Activated B cell treated with CpG ODN at 0.5 μM for 24 hours (primary cell): ENCODE results near the gene PRADC1. TPM values are rescaled to one million over a fixed set of nuclear protein-coding genes. Genes with fewer than 3 reads are reported as not detected.

Experiments
- ATAC-seq: fragments of 200-7000 bp; cut with Tn5 transposase; one replicate; pipeline ENCODE4 v1.10.0; 2021; ENCODE audit warnings: low read depth, mild to moderate bottlenecking, moderate library complexity
- CTCF ChIA-PET: fragments of 350-600 bp; sonication (Branson Sonifier 250); formaldehyde crosslinking; loops from one replicate; lab custom pipeline; 2021; ENCODE audit warnings: antibody characterized with exemption; lab: Charles Lee
- POLR2A ChIA-PET: fragments of 350-600 bp; sonication (Branson Sonifier 250); formaldehyde crosslinking; loops from one replicate; lab custom pipeline; 2021; ENCODE audit warnings: antibody characterized with exemption; lab: Charles Lee
- DNase-seq: peaks from one replicate; pipeline ENCODE4 v3.0.0; 2022
- H3K27ac Mint-ChIP-seq: one replicate; pipeline ENCODE4 v1.8.0; 2020; ENCODE audit warnings: mixed read lengths
- H3K27me3 Mint-ChIP-seq: one replicate; pipeline ENCODE4 v1.8.0; 2021; ENCODE audit warnings: mixed read lengths
- H3K36me3 Mint-ChIP-seq: one replicate; pipeline ENCODE4 v1.8.0; 2021; ENCODE audit warnings: low read depth, mixed read lengths
- H3K4me1 Mint-ChIP-seq: one replicate; pipeline ENCODE4 v1.8.0; 2021; ENCODE audit warnings: mixed read lengths
- H3K4me3 Mint-ChIP-seq: one replicate; pipeline ENCODE4 v1.8.0; 2020; ENCODE audit warnings: mild to moderate bottlenecking, mixed read lengths
- H3K9me3 Mint-ChIP-seq: one replicate; pipeline ENCODE4 v1.8.0; 2020; ENCODE audit warnings: mixed read lengths
- CTCF ChIP-seq: fragments of 200-600 bp; IDR thresholded peaks from one replicate; pipeline ENCODE4 v1.8.0; 2022; ENCODE audit warnings: antibody characterized with exemption, mild to moderate bottlenecking
- intact Hi-C: fragments of 100-400 bp; cut with micrococcal nuclease; formaldehyde crosslinking; loops from one replicate; pipeline ENCODE4 v1.15.1; 2024
- total RNA-seq: library from RNA; stranded (reverse); gene quantifications from 2 replicates; pipeline ENCODE4 v1.2.3, GENCODE V29; 2022

Gene PRADC1
- total RNA-seq, 1 donor from 2014 or later = 4.6 TPM

- TF ChIP-seq CTCF = no peak
- H3K27ac Mint-ChIP-seq = no peak overlapping the region
- CTCF ChIA-PET = interaction anchor here (0.7 to 2.9 kb wide), 15 partner anchors 11 to 441 kb away, joined by 3 to 32 read pairs (median 4); partner anchors contain the start of genes CCT7 and PRADC1
- peaks cover 14% of the 10 kb centered on the region for H3K27me3 Mint-ChIP-seq
- intact Hi-C loops = loop anchor here (1.0 to 2.0 kb wide), 6 partner anchors 35 to 442 kb away; no protein-coding TSS in a partner anchor
- ATAC-seq = peak; percentile 60
- peak overlapping the region; percentile 49 for H3K4me3 Mint-ChIP-seq
- peaks cover 32% of the 10 kb centered on the region for H3K4me1 Mint-ChIP-seq
- peak; percentile 64 for DNase-seq
- no peaks in the 10 kb centered on the region for H3K9me3 Mint-ChIP-seq
- H3K36me3 Mint-ChIP-seq = peaks cover 2% of the 10 kb centered on the region
- POLR2A ChIA-PET = interaction anchor here (0.7 to 2.6 kb wide), 4 partner anchors 13 to 72 kb away, joined by 3 to 28 read pairs (median 6); partner anchors contain the start of genes CCT7, FBXO41 and PRADC1
These were observed 20.4 kb downstream of the PRADC1 start for GRCh38 chr2:73212448-73213176.

- no peak for DNase-seq
- POLR2A ChIA-PET = interaction anchor here (0.8 to 2.6 kb wide), 5 partner anchors 9 to 73 kb away, joined by 3 to 28 read pairs (median 6); partner anchors contain the start of genes CCT7, FBXO41 and PRADC1
- no peak overlapping the region for H3K4me3 Mint-ChIP-seq
These were observed 21.0 kb downstream of the PRADC1 start for GRCh38 chr2:73212098-73212447.

GRCh38 chr2:73210696-73211095 lies 22.3 kb downstream of the PRADC1 start:
- ChIA-PET CTCF (interaction anchor here (2.2 kb wide), 1 partner anchor 34 kb away, joined by 6 read pairs; no protein-coding TSS in a partner anchor), POLR2A (no interaction called here)
- Mint-ChIP-seq H3K36me3 (peaks cover 2% of the 10 kb centered on the region), H3K4me1 (peaks cover 31% of the 10 kb centered on the region), H3K4me3 (no peak overlapping the region), H3K27ac (no peak overlapping the region), H3K27me3 (peaks cover 18% of the 10 kb centered on the region), H3K9me3 (no peaks in the 10 kb centered on the region)
- ATAC-seq (no peak), DNase-seq (no peak)
- intact Hi-C loops = no loop called here
- TF ChIP-seq CTCF = no peak

More at GRCh38 chr2:73212098-73212447, 21.0 kb downstream of the PRADC1 start:
- Mint-ChIP-seq H3K36me3 (peaks cover 2% of the 10 kb centered on the region), H3K9me3 (no peaks in the 10 kb centered on the region), H3K27me3 (peaks cover 15% of the 10 kb centered on the region), H3K4me1 (peaks cover 32% of the 10 kb centered on the region), H3K27ac (no peak overlapping the region)
- ATAC-seq = no peak
- CTCF ChIA-PET = interaction anchor here (0.7 to 2.9 kb wide), 14 partner anchors 18 to 440 kb away, joined by 3 to 32 read pairs (median 6); partner anchors contain the start of genes CCT7 and PRADC1
- TF ChIP-seq CTCF = no peak
- intact Hi-C loops = loop anchor here (1.0 to 2.0 kb wide), 6 partner anchors 35 to 441 kb away; no protein-coding TSS in a partner anchor

GRCh38 chr2:73210019-73210418 lies 23.0 kb downstream of the PRADC1 start:
- Mint-ChIP-seq H3K27ac (no peak overlapping the region), H3K4me3 (no peak overlapping the region), H3K4me1 (peaks cover 24% of the 10 kb centered on the region), H3K36me3 (peaks cover 2% of the 10 kb centered on the region), H3K27me3 (peaks cover 21% of the 10 kb centered on the region), H3K9me3 (no peaks in the 10 kb centered on the region)
- DNase-seq (no peak), ATAC-seq (no peak)
- CTCF ChIA-PET = interaction anchor here (2.2 kb wide), 1 partner anchor 33 kb away, joined by 6 read pairs; no protein-coding TSS in a partner anchor
- POLR2A ChIA-PET = no interaction called here
- intact Hi-C loops = no loop called here
- TF ChIP-seq CTCF = no peak

- ChIA-PET POLR2A (no interaction called here), CTCF (no interaction called here)
- H3K9me3 Mint-ChIP-seq = no peaks in the 10 kb centered on the region
- H3K27me3 Mint-ChIP-seq = peaks cover 30% of the 10 kb centered on the region
- H3K4me1 Mint-ChIP-seq = peaks cover 12% of the 10 kb centered on the region
- no peak for TF ChIP-seq CTCF
- no peak for DNase-seq
- no peak for ATAC-seq
- no peaks in the 10 kb centered on the region for H3K36me3 Mint-ChIP-seq
- no peak overlapping the region for H3K27ac Mint-ChIP-seq
- no peak overlapping the region for H3K4me3 Mint-ChIP-seq
- intact Hi-C loops = no loop called here
These were observed 24.8 kb downstream of the PRADC1 start for GRCh38 chr2:73208258-73208657.
